OCI-LY1 (cell line): ENCODE data around the gene FAM13C.

Experiments used
- H2AFZ ChIP-seq: fragments of 200-600 bp; sonication (generic), shearing (Covaris generic); 2 replicates; pipeline ENCODE4 v1.6.0; 2014; ENCODE audit warnings: antibody characterized with exemption, mild to moderate bottlenecking, low read length
- H3F3A ChIP-seq: fragments of 200-600 bp; sonication (generic), shearing (Covaris generic); 2 replicates; pipeline ENCODE4 v1.6.0; 2014; ENCODE audit warnings: mild to moderate bottlenecking, antibody characterized with exemption, low read length, moderate library complexity; ENCODE audit not compliant: insufficient read depth
- H3K27ac ChIP-seq: fragments of 200-600 bp; sonication (generic); 2 replicates; pipeline ENCODE4 v1.5.1; 2014; ENCODE audit warnings: low read length, mixed run types, mild to moderate bottlenecking, low read depth; ENCODE audit not compliant: poor library complexity, severe bottlenecking
- H3K27me3 ChIP-seq: fragments of 200-600 bp; sonication (generic); 2 replicates; pipeline ENCODE4 v1.6.0; 2014; ENCODE audit warnings: antibody characterized with exemption, mild to moderate bottlenecking, low read length, moderate library complexity; ENCODE audit not compliant: insufficient read depth
- H3K36me3 ChIP-seq: fragments of 200-600 bp; sonication (generic); 2 replicates; pipeline ENCODE4 v1.6.1; 2014; ENCODE audit warnings: mild to moderate bottlenecking, antibody characterized with exemption, low read length, moderate library complexity, mixed read lengths; ENCODE audit not compliant: insufficient read depth
- H3K4me1 ChIP-seq: fragments of 200-600 bp; sonication (generic); 2 replicates; pipeline ENCODE4 v1.5.1; 2014; ENCODE audit warnings: mild to moderate bottlenecking, low read length, moderate library complexity; ENCODE audit not compliant: insufficient read depth, severe bottlenecking
- H3K4me2 ChIP-seq: fragments of 200-600 bp; sonication (generic), shearing (Covaris generic); 2 replicates; pipeline ENCODE4 v1.6.1; 2014; ENCODE audit warnings: low read length
- H3K4me3 ChIP-seq: fragments of 200-600 bp; sonication (generic); 2 replicates; pipeline ENCODE4 v1.5.1; 2014; ENCODE audit warnings: low read length, low read depth, mild to moderate bottlenecking, mixed read lengths; ENCODE audit not compliant: poor library complexity, severe bottlenecking
- H3K79me2 ChIP-seq: fragments of 200-600 bp; shearing (Covaris generic); 2 replicates; pipeline ENCODE4 v1.6.1; 2016; ENCODE audit warnings: mixed run types, low read length, mixed read lengths; ENCODE audit not compliant: insufficient read depth
- H3K9ac ChIP-seq: fragments of 200-600 bp; sonication (generic), shearing (Covaris generic); 2 replicates; pipeline ENCODE4 v1.6.1; 2014; ENCODE audit warnings: mild to moderate bottlenecking, low read length, mixed read lengths
- H3K9me2 ChIP-seq: fragments of 200-600 bp; sonication (generic), shearing (Covaris generic); 2 replicates; pipeline ENCODE4 v1.6.1; 2014; ENCODE audit warnings: low read depth, mild to moderate bottlenecking, low read length, mixed read lengths
- H3K9me3 ChIP-seq: fragments of 200-600 bp; shearing (Covaris generic); 2 replicates; pipeline ENCODE4 v1.6.1; 2014; ENCODE audit warnings: low read length, mixed read lengths
- H4K20me1 ChIP-seq: fragments of 200-600 bp; sonication (generic), shearing (Covaris generic); 2 replicates; pipeline ENCODE4 v1.6.0; 2016; ENCODE audit warnings: mild to moderate bottlenecking, low read length; ENCODE audit not compliant: insufficient read depth
- EZH2 ChIP-seq: fragments of 200-600 bp; sonication (generic), shearing (Covaris generic); IDR thresholded peaks from 2 replicates; pipeline ENCODE4 v1.8.0; 2017; ENCODE audit warnings: borderline replicate concordance, mixed run types, mild to moderate bottlenecking, antibody characterized with exemption, low read length, moderate library complexity, mixed read lengths
- TF ChIP-seq, protein P1 (sequence below): fragments of 200-600 bp; sonication (generic), shearing (Covaris generic); IDR thresholded peaks from 2 replicates; pipeline ENCODE4 v1.5.1; 2017; ENCODE audit warnings: mild to moderate bottlenecking, antibody characterized with exemption, low read length, moderate library complexity, mixed read lengths

FAM13C gene

DNA sequence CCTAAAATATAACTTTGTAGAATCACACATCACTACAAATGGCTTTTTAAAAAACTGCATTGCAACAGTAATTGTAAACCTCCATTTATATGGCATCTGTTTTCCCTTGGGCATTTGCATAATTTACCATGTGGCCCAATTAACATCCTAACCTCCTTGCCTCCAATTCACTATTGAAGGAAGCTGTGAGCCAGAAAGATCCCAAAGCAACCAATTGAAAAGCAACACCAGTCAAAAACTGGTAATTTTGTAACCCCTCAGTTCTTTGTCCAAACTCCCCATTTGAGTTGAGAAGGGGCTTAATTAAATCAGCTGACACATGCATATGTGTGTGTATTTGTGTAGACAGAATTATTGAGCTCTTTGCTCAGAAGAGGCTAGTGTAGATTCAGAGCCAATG is 90.3 kb downstream of the FAM13C start:
- no peak overlapping the region for H3K27ac ChIP-seq
- no peaks in the 10 kb centered on the region for H3F3A ChIP-seq
- no peak overlapping the region for H2AFZ ChIP-seq
- H3K36me3 ChIP-seq: no peaks in the 10 kb centered on the region
- no peak overlapping the region for H3K4me3 ChIP-seq
- H4K20me1 ChIP-seq: no peaks in the 10 kb centered on the region
- no peaks in the 10 kb centered on the region for H3K9me3 ChIP-seq
- no peaks in the 10 kb centered on the region for H3K4me1 ChIP-seq
- H3K27me3 ChIP-seq: no peaks in the 10 kb centered on the region
- H3K79me2 ChIP-seq: no peaks in the 10 kb centered on the region
- H3K4me2 ChIP-seq: no peak overlapping the region
- no peak overlapping the region for H3K9ac ChIP-seq
- TF ChIP-seq, protein P1, sequence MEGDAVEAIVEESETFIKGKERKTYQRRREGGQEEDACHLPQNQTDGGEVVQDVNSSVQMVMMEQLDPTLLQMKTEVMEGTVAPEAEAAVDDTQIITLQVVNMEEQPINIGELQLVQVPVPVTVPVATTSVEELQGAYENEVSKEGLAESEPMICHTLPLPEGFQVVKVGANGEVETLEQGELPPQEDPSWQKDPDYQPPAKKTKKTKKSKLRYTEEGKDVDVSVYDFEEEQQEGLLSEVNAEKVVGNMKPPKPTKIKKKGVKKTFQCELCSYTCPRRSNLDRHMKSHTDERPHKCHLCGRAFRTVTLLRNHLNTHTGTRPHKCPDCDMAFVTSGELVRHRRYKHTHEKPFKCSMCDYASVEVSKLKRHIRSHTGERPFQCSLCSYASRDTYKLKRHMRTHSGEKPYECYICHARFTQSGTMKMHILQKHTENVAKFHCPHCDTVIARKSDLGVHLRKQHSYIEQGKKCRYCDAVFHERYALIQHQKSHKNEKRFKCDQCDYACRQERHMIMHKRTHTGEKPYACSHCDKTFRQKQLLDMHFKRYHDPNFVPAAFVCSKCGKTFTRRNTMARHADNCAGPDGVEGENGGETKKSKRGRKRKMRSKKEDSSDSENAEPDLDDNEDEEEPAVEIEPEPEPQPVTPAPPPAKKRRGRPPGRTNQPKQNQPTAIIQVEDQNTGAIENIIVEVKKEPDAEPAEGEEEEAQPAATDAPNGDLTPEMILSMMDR: no peak
- no peak for TF ChIP-seq EZH2
- no peaks in the 10 kb centered on the region for H3K9me2 ChIP-seq

GRCh38 chr10:59271160-59271559 is 91.2 kb downstream of the FAM13C start:
- H2AFZ ChIP-seq: no peak overlapping the region
- H3K9me2 ChIP-seq: no peaks in the 10 kb centered on the region
- H4K20me1 ChIP-seq: no peaks in the 10 kb centered on the region
- no peak overlapping the region for H3K4me3 ChIP-seq
- H3K4me1 ChIP-seq: no peaks in the 10 kb centered on the region
- no peaks in the 10 kb centered on the region for H3K9me3 ChIP-seq
- no peak overlapping the region for H3K27ac ChIP-seq
- H3K79me2 ChIP-seq: no peaks in the 10 kb centered on the region
- no peaks in the 10 kb centered on the region for H3K27me3 ChIP-seq
- no peaks in the 10 kb centered on the region for H3F3A ChIP-seq
- H3K36me3 ChIP-seq: no peaks in the 10 kb centered on the region
- no peak overlapping the region for H3K4me2 ChIP-seq
- TF ChIP-seq EZH2: no peak
- TF ChIP-seq, protein P1: no peak
- no peak overlapping the region for H3K9ac ChIP-seq

DNA sequence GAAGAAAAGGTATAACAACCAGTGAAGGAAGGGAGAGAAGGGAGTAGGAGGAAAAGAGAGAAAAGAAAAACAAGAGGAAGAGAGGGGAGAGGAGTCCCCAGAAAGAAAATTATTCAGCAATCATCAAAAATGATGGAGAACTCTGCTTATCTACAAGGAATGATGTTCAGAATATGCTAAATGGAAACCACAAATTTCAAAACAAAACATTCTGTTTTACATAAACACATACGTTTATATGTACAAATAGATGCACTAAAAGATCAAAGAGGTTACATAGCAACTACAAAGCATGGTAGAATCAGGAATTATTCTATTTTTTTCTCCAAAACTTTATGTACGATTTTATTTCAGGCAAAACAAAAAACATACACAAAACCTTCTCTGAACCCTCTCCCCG is 91.9 kb downstream of the FAM13C start:
- H3K4me1 ChIP-seq: no peaks in the 10 kb centered on the region
- H3K36me3 ChIP-seq: no peaks in the 10 kb centered on the region
- no peak overlapping the region for H3K9ac ChIP-seq
- H2AFZ ChIP-seq: no peak overlapping the region
- no peaks in the 10 kb centered on the region for H3K79me2 ChIP-seq
- H4K20me1 ChIP-seq: no peaks in the 10 kb centered on the region
- no peak overlapping the region for H3K27ac ChIP-seq
- no peaks in the 10 kb centered on the region for H3K9me3 ChIP-seq
- H3K4me2 ChIP-seq: no peak overlapping the region
- no peaks in the 10 kb centered on the region for H3K9me2 ChIP-seq
- H3K27me3 ChIP-seq: no peaks in the 10 kb centered on the region
- H3K4me3 ChIP-seq: no peak overlapping the region
- H3F3A ChIP-seq: no peaks in the 10 kb centered on the region
- no peak for TF ChIP-seq EZH2
- TF ChIP-seq, protein P1: no peak
